Liver (tissue), 9 donors: ENCODE results near the gene MYO6. TPM values are rescaled to one million over a fixed set of nuclear protein-coding genes. Genes with fewer than 3 reads are reported as not detected.

Experiments used
- DNase-seq: peaks from one replicate; pipeline ENCODE4 v3.0.0-alpha.2; 2017; ENCODE audit warnings: low spot score
- H3K27ac ChIP-seq, 2 donors: one replicate each; pipeline ENCODE4 v1.7.0; 2013; ENCODE audit warnings: inconsistent platforms in 2 of 2, low read length in 2 of 2, control low read depth in 1 of 2, low read depth in 1 of 2, mild to moderate bottlenecking in 1 of 2
- H3K27me3 ChIP-seq, 4 donors: one replicate each; pipeline versions ENCODE4 v1.6.1 to v1.7.0; 2013; ENCODE audit warnings: low read length in 3 of 4, inconsistent platforms in 1 of 4, mild to moderate bottlenecking in 1 of 4, moderate library complexity in 1 of 4; ENCODE audit not compliant: control insufficient read depth in 4 of 4, insufficient read depth in 4 of 4
- H3K36me3 ChIP-seq, 4 donors: one replicate each; pipeline versions ENCODE4 v1.6.1 to v1.7.0; 2013; ENCODE audit warnings: low read length in 3 of 4, mild to moderate bottlenecking in 3 of 4, low read depth in 1 of 4, moderate library complexity in 1 of 4; ENCODE audit not compliant: control insufficient read depth in 4 of 4, insufficient read depth in 3 of 4
- H3K4me1 ChIP-seq, 4 donors: one replicate each; pipeline versions ENCODE4 v1.6.1 to v1.7.0; 2013; ENCODE audit warnings: low read length in 3 of 4, mild to moderate bottlenecking in 3 of 4, moderate library complexity in 1 of 4; ENCODE audit not compliant: control insufficient read depth in 4 of 4, insufficient read depth in 4 of 4
- H3K4me3 ChIP-seq, 3 donors: one replicate each; pipeline versions ENCODE4 v1.6.1 to v1.7.0; 2013; ENCODE audit warnings: low read length in 3 of 3, control low read depth in 1 of 3, low read depth in 1 of 3, mild to moderate bottlenecking in 1 of 3
- H3K9ac ChIP-seq, 2 donors: one replicate each; pipeline ENCODE4 v1.7.0; 2013; ENCODE audit warnings: low read length in 2 of 2, mild to moderate bottlenecking in 2 of 2, moderate library complexity in 2 of 2, control low read depth in 1 of 2, low read depth in 1 of 2
- H3K9me3 ChIP-seq, 4 donors: one replicate each; pipeline versions ENCODE4 v1.6.1 to v1.7.0; 2013; ENCODE audit warnings: low read length in 3 of 4; ENCODE audit not compliant: control insufficient read depth in 4 of 4
- ATF3 ChIP-seq: IDR thresholded peaks from 2 replicates; pipeline ENCODE4 v1.6.1; 2016; ENCODE audit warnings: antibody characterized with exemption
- CTCF ChIP-seq: fragments of 150-350 bp; IDR thresholded peaks from 2 replicates; pipeline ENCODE4 v1.5.1; 2017; ENCODE audit warnings: improper control_type of control experiment, low read depth, low read length; ENCODE audit not compliant: missing input control
- EGR1 ChIP-seq, 2 donors: IDR thresholded peaks; 2 replicates each; pipeline ENCODE4 v1.6.1; 2016 to 2018; ENCODE audit warnings: antibody characterized with exemption in 2 of 2, low read depth in 2 of 2
- FOXA1 ChIP-seq: IDR thresholded peaks from 2 replicates; pipeline ENCODE4 v1.6.1; 2016; ENCODE audit warnings: antibody characterized with exemption
- FOXA2 ChIP-seq: IDR thresholded peaks from 2 replicates; pipeline ENCODE4 v1.6.1; 2016; ENCODE audit warnings: antibody characterized with exemption
- GABPA ChIP-seq, 2 donors: IDR thresholded peaks in 1 of 2; conservative IDR thresholded peaks in 1 of 2; 2 replicates each; pipeline ENCODE4 v1.6.1; 2016; ENCODE audit warnings: antibody characterized with exemption in 2 of 2, mild to moderate bottlenecking in 1 of 2, moderate library complexity in 1 of 2
- HNF4A ChIP-seq, 2 donors: conservative IDR thresholded peaks; 2 replicates each; pipeline ENCODE4 v1.6.1; 2016; ENCODE audit warnings: antibody characterized with exemption in 2 of 2, mild to moderate bottlenecking in 2 of 2
- HNF4G ChIP-seq: IDR thresholded peaks from 2 replicates; pipeline ENCODE4 v1.6.1; 2016; ENCODE audit warnings: antibody characterized with exemption
- JUND ChIP-seq, 2 donors: IDR thresholded peaks; 2 replicates each; pipeline ENCODE4 v1.6.1; 2016; ENCODE audit warnings: antibody characterized with exemption in 2 of 2
- MAX ChIP-seq: IDR thresholded peaks from 2 replicates; pipeline ENCODE4 v1.6.1; 2016; ENCODE audit warnings: antibody characterized with exemption
- NR2F2 ChIP-seq: IDR thresholded peaks from 2 replicates; pipeline ENCODE4 v1.6.1; 2016; ENCODE audit warnings: antibody characterized with exemption
- RAD21 ChIP-seq, 2 donors: IDR thresholded peaks; 2 replicates each; pipeline ENCODE4 v1.6.1; 2016; ENCODE audit warnings: antibody characterized with exemption in 2 of 2, mild to moderate bottlenecking in 2 of 2
- REST ChIP-seq: IDR thresholded peaks from 2 replicates; pipeline ENCODE4 v1.6.1; 2016; ENCODE audit warnings: antibody characterized with exemption, mild to moderate bottlenecking
- RXRA ChIP-seq, 2 donors: IDR thresholded peaks; 2 replicates each; pipeline ENCODE4 v1.6.1; 2017 to 2018; ENCODE audit warnings: antibody characterized with exemption in 2 of 2, mild to moderate bottlenecking in 1 of 2
- SP1 ChIP-seq: IDR thresholded peaks from 2 replicates; pipeline ENCODE4 v1.6.1; 2018; ENCODE audit warnings: antibody characterized with exemption, mild to moderate bottlenecking
- TAF1 ChIP-seq: conservative IDR thresholded peaks from 2 replicates; pipeline ENCODE4 v1.6.1; 2016; ENCODE audit warnings: antibody characterized with exemption, mild to moderate bottlenecking
- YY1 ChIP-seq: IDR thresholded peaks from 2 replicates; pipeline ENCODE4 v1.6.1; 2016; ENCODE audit warnings: antibody characterized with exemption, mild to moderate bottlenecking
- ZBTB33 ChIP-seq: IDR thresholded peaks from 2 replicates; pipeline ENCODE4 v1.6.1; 2016; ENCODE audit warnings: antibody characterized with exemption
- WGBS: extraction: QIAGEN DNeasy Blood & Tissue Kit; methylation state at CpG from one replicate; pipeline ENCODE4 v1.1.7; 2013; 5-methylcytosine and 5-hydroxymethylcytosine counted together
- polyA plus RNA-seq, 2 donors: library from polyadenylated mRNA; stranded (reverse) in 1 of 2; unstranded in 1 of 2; fragments of 200-250 nt in 1 of 2; fragments of >200 nt in 1 of 2; fragmentation: Nextera tagmentation in 1 of 2; extraction: Ambion mirVana in 1 of 2; gene quantifications; one replicate each; pipeline versions ENCODE4 v1.2.1 to v1.2.3, GENCODE V29; 2013 to 2015
- total RNA-seq, 2 donors: library from RNA; depleted of rRNA; stranded (reverse); fragments of >200 nt; gene quantifications; one replicate each; pipeline ENCODE4 v1.2.3, GENCODE V29; 2014
- donor health status: healthy.
- donor health status: healthy.
- donor health status: healthy.
- donor health status: healthy.
- donor health status: healthy.

The MYO6 gene
- total and polyA plus RNA-seq, 4 donors: 6.5 to 18.3 (median 12.7) TPM

- TF ChIP-seq RXRA (IDR thresholded peaks at IDR 0.05) (no peak), GABPA (IDR thresholded peaks at IDR 0.05 in 1 of 2, conservative IDR thresholded peaks at IDR 0.05 in 1 of 2) (no peak), TAF1 (no peak), MAX (no peak), RAD21 (IDR thresholded peaks at IDR 0.05) (no peak), SP1 (no peak)
Observed at GRCh38 chr6:75760320-75760719, 11.3 kb downstream of the MYO6 start (continued).

GRCh38 chr6:75761489-75761888, 12.4 kb downstream of the MYO6 start:
- WGBS: 100% methylated on average over 1 of the region's 1 CpG
- H3K27me3 ChIP-seq: no peaks in the 10 kb centered on the region
- no peaks in the 10 kb centered on the region for H3K9me3 ChIP-seq
- DNase-seq: no peak
- H3K4me1 ChIP-seq: peaks cover 0 to 3% (median 0%) of the 10 kb centered on the region in 4 donors
- H3K9ac ChIP-seq: no peak overlapping the region
- no peak overlapping the region for H3K27ac ChIP-seq
- TF ChIP-seq TAF1 (no peak), FOXA1 (no peak), FOXA2 (no peak), HNF4G (no peak), SP1 (no peak), RAD21 (IDR thresholded peaks at IDR 0.05) (no peak), MAX (no peak), EGR1 (IDR thresholded peaks at IDR 0.05; ENCODE audit: low read depth in 2 of 2) (no peak), GABPA (IDR thresholded peaks at IDR 0.05 in 1 of 2, conservative IDR thresholded peaks at IDR 0.05 in 1 of 2) (no peak), NR2F2 (no peak), RXRA (IDR thresholded peaks at IDR 0.05) (no peak), ZBTB33 (no peak), REST (no peak), ATF3 (no peak), JUND (IDR thresholded peaks at IDR 0.05) (no peak), CTCF (no peak), HNF4A (conservative IDR thresholded peaks at IDR 0.05) (no peak), YY1 (no peak)
- H3K4me3 ChIP-seq: no peak overlapping the region
- H3K36me3 ChIP-seq: no peaks in the 10 kb centered on the region
